Activated naive CD8-positive, alpha-beta T cell treated with anti-CD3 and anti-CD28 coated beads, Interleukin-2, amount 10 ng/mL, durations not matched to agents 7 days and 5 days (primary cell): ENCODE measurements around the gene SPATA18. TPM values are rescaled to one million over a fixed set of nuclear protein-coding genes. Genes with fewer than 3 reads are reported as not detected.
"Not testable (repeated sequence)": the region's sequence is repeated elsewhere in the genome, so short reads cannot be mapped to it uniquely, and the experiment has no call there.

Source experiments
- ATAC-seq: fragments of 150-1000 bp; cut with Tn5 transposase; one replicate; pipeline ENCODE4 v1.10.0; 2021; ENCODE audit warnings: low read depth, moderate library complexity
- POLR2A ChIA-PET: fragments of 350-600 bp; sonication (Branson Sonifier 250); formaldehyde crosslinking; loops from one replicate; lab custom pipeline; 2021; ENCODE audit warnings: antibody characterized with exemption; lab: Charles Lee
- DNase-seq: peaks from one replicate; pipeline ENCODE4 v3.0.0; 2021
- H3K27ac Mint-ChIP-seq: one replicate; pipeline ENCODE4 v1.8.0; 2022; ENCODE audit warnings: mild to moderate bottlenecking, mixed read lengths
- H3K27me3 Mint-ChIP-seq: one replicate; pipeline ENCODE4 v1.8.0; 2022; ENCODE audit warnings: mild to moderate bottlenecking, moderate library complexity, mixed read lengths
- H3K36me3 Mint-ChIP-seq: one replicate; pipeline ENCODE4 v1.8.0; 2021; ENCODE audit warnings: mild to moderate bottlenecking, mixed read lengths
- H3K4me1 Mint-ChIP-seq: one replicate; pipeline ENCODE4 v1.8.0; 2021; ENCODE audit warnings: mixed read lengths
- H3K4me3 Mint-ChIP-seq: one replicate; pipeline ENCODE4 v1.8.0; 2022; ENCODE audit warnings: mild to moderate bottlenecking, moderate library complexity, mixed read lengths
- H3K9me3 Mint-ChIP-seq: one replicate; pipeline ENCODE4 v1.8.0; 2021; ENCODE audit warnings: mixed read lengths
- total RNA-seq, 2 experiments: library from RNA; stranded (reverse); gene quantifications; one replicate each; pipeline ENCODE4 v1.2.3, GENCODE V29; 2021

The SPATA18 gene
- total RNA-seq, 2 experiments from 2014 or later, result 0.09 to 0.55 TPM

- Mint-ChIP-seq H3K9me3 (no peaks in the 10 kb centered on the region), H3K4me3 (no peak overlapping the region), H3K36me3 (no peaks in the 10 kb centered on the region), H3K27ac (no peak overlapping the region), H3K4me1 (no peaks in the 10 kb centered on the region), H3K27me3 (peaks cover 5% of the 10 kb centered on the region)
- ATAC-seq, result no peak
- POLR2A ChIA-PET, result no interaction called here
- no peak for DNase-seq
Measured at GRCh38 chr4:52103319-52103718, 52.2 kb downstream of the SPATA18 start.

- Mint-ChIP-seq H3K4me3 (no peak overlapping the region), H3K27me3 (peaks cover 2% of the 10 kb centered on the region)
- ATAC-seq, result no peak
Measured at GRCh38 chr4:52105276-52105675, 54.2 kb downstream of the SPATA18 start.

GRCh38 chr4:52106191-52106590, 55.1 kb downstream of the SPATA18 start:
- H3K4me3 Mint-ChIP-seq, result no peak overlapping the region
- DNase-seq (no peak), ATAC-seq (no peak)
- POLR2A ChIA-PET, result no interaction called here
- H3K27me3 Mint-ChIP-seq, result peaks cover 2% of the 10 kb centered on the region
- peaks cover 1% of the 10 kb centered on the region for H3K9me3 Mint-ChIP-seq
- H3K27ac Mint-ChIP-seq, result no peak overlapping the region
- peaks cover 1% of the 10 kb centered on the region for H3K36me3 Mint-ChIP-seq
- H3K4me1 Mint-ChIP-seq, result no peaks in the 10 kb centered on the region

More at GRCh38 chr4:52105276-52105675, 54.2 kb downstream of the SPATA18 start:
- peaks cover 1% of the 10 kb centered on the region for H3K36me3 Mint-ChIP-seq
- no peaks in the 10 kb centered on the region for H3K9me3 Mint-ChIP-seq
- no peak for DNase-seq
- H3K4me1 Mint-ChIP-seq, result no peaks in the 10 kb centered on the region
- POLR2A ChIA-PET, result no interaction called here
- no peak overlapping the region for H3K27ac Mint-ChIP-seq

GRCh38 chr4:52106660-52107059, 55.6 kb downstream of the SPATA18 start:
- ATAC-seq (no peak), DNase-seq (no peak)
- peaks cover 1% of the 10 kb centered on the region for H3K9me3 Mint-ChIP-seq
- H3K27me3 Mint-ChIP-seq, result peaks cover 2% of the 10 kb centered on the region
- H3K4me3 Mint-ChIP-seq, result no peak overlapping the region
- H3K27ac Mint-ChIP-seq, result no peak overlapping the region
- no peaks in the 10 kb centered on the region for H3K4me1 Mint-ChIP-seq
- POLR2A ChIA-PET, result no interaction called here
- peaks cover 1% of the 10 kb centered on the region for H3K36me3 Mint-ChIP-seq

- H3K36me3 Mint-ChIP-seq, result peaks cover 1% of the 10 kb centered on the region
- POLR2A ChIA-PET, result no interaction called here
- no peak overlapping the region for H3K27ac Mint-ChIP-seq
- H3K27me3 Mint-ChIP-seq, result peaks cover 2% of the 10 kb centered on the region
- H3K4me1 Mint-ChIP-seq, result no peaks in the 10 kb centered on the region
- no peak overlapping the region for H3K4me3 Mint-ChIP-seq
- peaks cover 1% of the 10 kb centered on the region for H3K9me3 Mint-ChIP-seq
- ATAC-seq (no peak), DNase-seq (no peak)
Measured at GRCh38 chr4:52107336-52107735, 56.2 kb downstream of the SPATA18 start.

- POLR2A ChIA-PET, result no interaction called here
- Mint-ChIP-seq H3K4me1 (no peaks in the 10 kb centered on the region), H3K9me3 (peaks cover 1% of the 10 kb centered on the region), H3K27me3 (peaks cover 2% of the 10 kb centered on the region), H3K4me3 (no peak overlapping the region), H3K27ac (no peak overlapping the region), H3K36me3 (peaks cover 1% of the 10 kb centered on the region)
- ATAC-seq (no peak), DNase-seq (no peak)
Measured at GRCh38 chr4:52107745-52108144, 56.6 kb downstream of the SPATA18 start.

- Mint-ChIP-seq H3K9me3 (peaks cover 1% of the 10 kb centered on the region), H3K36me3 (peaks cover 1% of the 10 kb centered on the region), H3K27me3 (peaks cover 2% of the 10 kb centered on the region), H3K27ac (no peak overlapping the region), H3K4me1 (no peaks in the 10 kb centered on the region), H3K4me3 (no peak overlapping the region)
- ATAC-seq (no peak), DNase-seq (no peak)
- POLR2A ChIA-PET, result no interaction called here
Measured at GRCh38 chr4:52110171-52110570, 59.1 kb downstream of the SPATA18 start.

GRCh38 chr4:52111995-52112394, 60.9 kb downstream of the SPATA18 start:
- Mint-ChIP-seq H3K27me3 (peaks cover 2% of the 10 kb centered on the region), H3K4me1 (no peaks in the 10 kb centered on the region), H3K36me3 (peaks cover 1% of the 10 kb centered on the region), H3K27ac (no peak overlapping the region), H3K9me3 (peaks cover 1% of the 10 kb centered on the region), H3K4me3 (no peak overlapping the region)
- POLR2A ChIA-PET, result no interaction called here
- DNase-seq, result no peak
- ATAC-seq, result no peak

- DNase-seq, result no peak
- Mint-ChIP-seq H3K27ac (no peak overlapping the region), H3K36me3 (peaks cover 1% of the 10 kb centered on the region), H3K27me3 (peaks cover 2% of the 10 kb centered on the region), H3K9me3 (peaks cover 1% of the 10 kb centered on the region), H3K4me1 (no peaks in the 10 kb centered on the region), H3K4me3 (no peak overlapping the region)
- no peak for ATAC-seq
- POLR2A ChIA-PET, result no interaction called here
Measured at GRCh38 chr4:52112411-52112810, 61.3 kb downstream of the SPATA18 start.

GRCh38 chr4:52116641-52117040, 65.5 kb downstream of the SPATA18 start:
- H3K36me3 Mint-ChIP-seq, result no peaks in the 10 kb centered on the region
- no peak overlapping the region for H3K4me3 Mint-ChIP-seq
- no peaks in the 10 kb centered on the region for H3K4me1 Mint-ChIP-seq
- no peak overlapping the region for H3K27ac Mint-ChIP-seq
- POLR2A ChIA-PET, result no interaction called here
- H3K9me3 Mint-ChIP-seq, result no peaks in the 10 kb centered on the region
- H3K27me3 Mint-ChIP-seq, result peaks cover 2% of the 10 kb centered on the region
- ATAC-seq (no peak), DNase-seq (no peak)

- no peak for DNase-seq
- Mint-ChIP-seq H3K36me3 (no peaks in the 10 kb centered on the region), H3K9me3 (no peaks in the 10 kb centered on the region), H3K4me3 (no peak overlapping the region), H3K27me3 (peaks cover 3% of the 10 kb centered on the region), H3K4me1 (no peaks in the 10 kb centered on the region), H3K27ac (no peak overlapping the region)
- POLR2A ChIA-PET, result no interaction called here
- no peak for ATAC-seq
Measured at GRCh38 chr4:52126226-52126625, 75.1 kb downstream of the SPATA18 start.

GRCh38 chr4:52126966-52127365, 75.9 kb downstream of the SPATA18 start:
- H3K4me1 Mint-ChIP-seq, result no peaks in the 10 kb centered on the region

GRCh38 chr4:52135171-52135570, 84.1 kb downstream of the SPATA18 start:
- H3K36me3 Mint-ChIP-seq, result no peaks in the 10 kb centered on the region
- H3K27me3 Mint-ChIP-seq, result no peaks in the 10 kb centered on the region
- H3K9me3 Mint-ChIP-seq, result peaks cover 4% of the 10 kb centered on the region
- no peak overlapping the region for H3K4me3 Mint-ChIP-seq
- H3K27ac Mint-ChIP-seq, result no peak overlapping the region
- POLR2A ChIA-PET, result no interaction called here
- H3K4me1 Mint-ChIP-seq, result no peaks in the 10 kb centered on the region
- no peak for DNase-seq
- ATAC-seq, result no peak

More at GRCh38 chr4:52126966-52127365, 75.9 kb downstream of the SPATA18 start:
- Mint-ChIP-seq H3K27ac (no peak overlapping the region), H3K9me3 (no peaks in the 10 kb centered on the region), H3K4me3 (no peak overlapping the region), H3K27me3 (peaks cover 3% of the 10 kb centered on the region), H3K36me3 (no peaks in the 10 kb centered on the region)
- POLR2A ChIA-PET, result no interaction called here
- DNase-seq, result no peak
- no peak for ATAC-seq

GRCh38 chr4:52137152-52137551, 86.0 kb downstream of the SPATA18 start:
- not testable (repeated sequence) for ATAC-seq

GRCh38 chr4:52142816-52143215, 91.7 kb downstream of the SPATA18 start:
- Mint-ChIP-seq H3K9me3 (peaks cover 4% of the 10 kb centered on the region), H3K27ac (no peak overlapping the region), H3K36me3 (no peaks in the 10 kb centered on the region), H3K4me3 (no peak overlapping the region), H3K27me3 (no peaks in the 10 kb centered on the region), H3K4me1 (no peaks in the 10 kb centered on the region)
- POLR2A ChIA-PET, result no interaction called here
- ATAC-seq (no peak), DNase-seq (no peak)

More at GRCh38 chr4:52137152-52137551, 86.0 kb downstream of the SPATA18 start:
- H3K36me3 Mint-ChIP-seq, H3K9me3 Mint-ChIP-seq, POLR2A ChIA-PET, DNase-seq, H3K27me3 Mint-ChIP-seq, H3K4me1 Mint-ChIP-seq, H3K4me3 Mint-ChIP-seq, H3K27ac Mint-ChIP-seq: not testable (repeated sequence)
